Upper lobe of left lung (tissue), 6 donors: Measurements from ENCODE around the gene TARDBP. TPM values are rescaled to one million over a fixed set of nuclear protein-coding genes. Genes with fewer than 3 reads are reported as not detected.
"Not testable (repeated sequence)": the region's sequence is repeated elsewhere in the genome, so short reads cannot be mapped to it uniquely, and the experiment has no call there.

Experiments used
- ATAC-seq, 2 donors: fragments of 200-7000 bp; cut with Tn5 transposase; one replicate each; pipeline ENCODE4 v1.9.1; 2022; ENCODE audit warnings: mild to moderate bottlenecking in 2 of 2, moderate library complexity in 2 of 2; ENCODE audit not compliant: low FRiP score in 2 of 2
- DNase-seq, 2 donors: peaks; one replicate each; pipeline ENCODE4 v3.0.0-alpha.2; 2019 to 2020
- H3K27ac ChIP-seq, 4 donors: fragments of 200-600 bp; sonication (generic); one replicate each; pipeline ENCODE4 v1.5.1; 2016 to 2019
- H3K27me3 ChIP-seq, 4 donors: fragments of 200-600 bp; sonication (generic); one replicate each; pipeline ENCODE4 v1.5.1; 2017 to 2019
- H3K36me3 ChIP-seq, 4 donors: fragments of 200-600 bp; sonication (generic); one replicate each; pipeline ENCODE4 v1.5.1; 2016 to 2019
- H3K4me1 ChIP-seq, 4 donors: fragments of 200-600 bp; sonication (generic); one replicate each; pipeline ENCODE4 v1.5.1; 2018 to 2019
- H3K4me3 ChIP-seq, 4 donors: fragments of 200-600 bp; sonication (generic); one replicate each; pipeline ENCODE4 v1.5.1; 2017 to 2019; ENCODE audit warnings: mild to moderate bottlenecking in 2 of 4, moderate library complexity in 1 of 4
- H3K9me3 ChIP-seq, 4 donors: fragments of 200-600 bp; sonication (generic); one replicate each; pipeline ENCODE4 v1.5.1; 2018 to 2019
- CTCF ChIP-seq, 6 experiments: fragments of 450-650 bp in 4 of 6; fragments of 200-600 bp in 2 of 6; sonication (generic) in 2 of 6; IDR thresholded peaks; one replicate each; pipeline ENCODE4 v1.5.1; 2016 to 2019; ENCODE audit warnings: antibody characterized with exemption in 6 of 6
- EP300 ChIP-seq, 4 donors: sonication (generic); formaldehyde crosslinking; IDR thresholded peaks; one replicate each; pipeline ENCODE4 v1.5.1; 2017; ENCODE audit warnings: antibody characterized with exemption in 4 of 4, control low read depth in 2 of 4
- POLR2A ChIP-seq, 4 donors: fragments of 450-650 bp; IDR thresholded peaks; one replicate each; pipeline ENCODE4 v1.5.1; 2016 to 2017; ENCODE audit warnings: antibody characterized with exemption in 4 of 4, mild to moderate bottlenecking in 2 of 4
- POLR2AphosphoS5 ChIP-seq, 2 donors: sonication (generic); formaldehyde crosslinking; IDR thresholded peaks; one replicate each; pipeline ENCODE4 v1.5.1; 2017; ENCODE audit warnings: antibody characterized with exemption in 2 of 2
- WGBS, 2 donors: methylation state at CpG; one replicate each; pipeline ENCODE4 v1.1.5; 2017 to 2018; 5-methylcytosine and 5-hydroxymethylcytosine counted together
- total RNA-seq, 6 donors: library from RNA; depleted of rRNA in 4 of 6; stranded (reverse); fragments of >200 nt in 4 of 6; gene quantifications; one replicate each; pipeline versions ENCODE4 v1.1.0 to v1.2.1, GENCODE V29; 2016 to 2021
- donor health status: DM: no; HTN: no; CAD: no; lungs with moderate emphysema.
- donor health status: DM: no; HTN: yes; CAD: no; lungs with severe emphysema.

Gene TARDBP
- total RNA-seq, 6 donors from 2014 or later = 108 to 388 (median 138) TPM

- 62 to 70% methylated on average over 3 of the region's 3 CpGs for WGBS, 2 donors
- H3K27ac ChIP-seq = no peak overlapping the region
- no peaks in the 10 kb centered on the region for H3K9me3 ChIP-seq
- ATAC-seq = no peak
- TF ChIP-seq EP300 (IDR thresholded peaks at IDR 0.05) (no peak), POLR2AphosphoS5 (IDR thresholded peaks at IDR 0.05) (no peak), CTCF (IDR thresholded peaks at IDR 0.05) (no peak), POLR2A (IDR thresholded peaks at IDR 0.05) (no peak)
- H3K27me3 ChIP-seq = no peaks in the 10 kb centered on the region
- peaks cover 17 to 49% (median 32%) of the 10 kb centered on the region in 4 donors for H3K36me3 ChIP-seq
- no peak overlapping the region for H3K4me3 ChIP-seq
- H3K4me1 ChIP-seq = peaks cover 17 to 26% (median 20%) of the 10 kb centered on the region in 4 donors
- DNase-seq = no peak
Observed at GRCh38 chr1:11062965-11063401, 50.5 kb downstream of the TARDBP start.

GRCh38 chr1:11063937-11064537 is 51.6 kb downstream of the TARDBP start:
- not testable (repeated sequence) for H3K4me3 ChIP-seq, ATAC-seq, H3K9me3 ChIP-seq, H3K27me3 ChIP-seq, DNase-seq, H3K27ac ChIP-seq
- Histone ChIP-seq H3K36me3 (peaks cover 25 to 58% (median 42%) of the 10 kb centered on the region in 4 donors), H3K4me1 (peaks cover 11 to 18% (median 13%) of the 10 kb centered on the region in 4 donors)
- WGBS, 2 donors = 92 to 93% methylated on average over 17 to 18 of the region's 18 CpGs

- ATAC-seq (no peak), DNase-seq (no peak)
- TF ChIP-seq EP300 (IDR thresholded peaks at IDR 0.05) = no peak
- TF ChIP-seq POLR2A (IDR thresholded peaks at IDR 0.05) = no peak
- TF ChIP-seq POLR2AphosphoS5 (IDR thresholded peaks at IDR 0.05) = no peak
- TF ChIP-seq CTCF (IDR thresholded peaks at IDR 0.05) = no peak
- Histone ChIP-seq H3K4me1 (peaks cover 9 to 12% (median 10%) of the 10 kb centered on the region in 4 donors), H3K27ac (no peak overlapping the region), H3K9me3 (no peaks in the 10 kb centered on the region), H3K27me3 (no peaks in the 10 kb centered on the region), H3K4me3 (no peak overlapping the region), H3K36me3 (peaks cover 28 to 67% (median 50%) of the 10 kb centered on the region in 4 donors)
- WGBS, 2 donors = 97 to 98% methylated on average over 2 to 3 of the region's 3 CpGs
Observed at GRCh38 chr1:11064942-11065341, 52.5 kb downstream of the TARDBP start.

- H3K27ac ChIP-seq = no peak overlapping the region
- ATAC-seq = no peak
- no peak overlapping the region for H3K4me3 ChIP-seq
- no peak for DNase-seq
- H3K4me1 ChIP-seq = peaks cover 6 to 7% (median 7%) of the 10 kb centered on the region in 4 donors
- H3K36me3 ChIP-seq = peaks cover 28 to 75% (median 55%) of the 10 kb centered on the region in 4 donors
- TF ChIP-seq CTCF (IDR thresholded peaks at IDR 0.05) (no peak), EP300 (IDR thresholded peaks at IDR 0.05) (no peak), POLR2A (IDR thresholded peaks at IDR 0.05) (no peak), POLR2AphosphoS5 (IDR thresholded peaks at IDR 0.05) (no peak)
- H3K27me3 ChIP-seq = no peaks in the 10 kb centered on the region
- WGBS, 2 donors = 97% methylated on average over 1 of the region's 1 CpG
- no peaks in the 10 kb centered on the region for H3K9me3 ChIP-seq
Observed at GRCh38 chr1:11065796-11066195, 53.3 kb downstream of the TARDBP start.

GRCh38 chr1:11067716-11068599 is 55.5 kb downstream of the TARDBP start:
- Histone ChIP-seq H3K27ac (no peak overlapping the region), H3K4me1 (no peaks in the 10 kb centered on the region), H3K4me3 (no peak overlapping the region), H3K27me3 (no peaks in the 10 kb centered on the region), H3K9me3 (no peaks in the 10 kb centered on the region), H3K36me3 (peaks cover 31 to 97% (median 76%) of the 10 kb centered on the region in 4 donors)
- DNase-seq (no peak), ATAC-seq (no peak)
- 91 to 94% methylated on average over 18 of the region's 18 CpGs for WGBS, 2 donors
- TF ChIP-seq CTCF (IDR thresholded peaks at IDR 0.05) (no peak), POLR2A (IDR thresholded peaks at IDR 0.05) (no peak), EP300 (IDR thresholded peaks at IDR 0.05) (no peak), POLR2AphosphoS5 (IDR thresholded peaks at IDR 0.05) (no peak)
